Embryonic facial prominence (tissue), 1 donor: ENCODE data around the gene RPS6KA3.
"Not testable (repeated sequence)": the region's sequence is repeated elsewhere in the genome, so short reads cannot be mapped to it uniquely, and the experiment has no call there.

ENCODE experiments used
- DNase-seq: peaks from one replicate; pipeline ENCODE4 v3.0.0-alpha.2; 2016; ENCODE audit errors: extremely low spot score

The RPS6KA3 gene

DNA sequence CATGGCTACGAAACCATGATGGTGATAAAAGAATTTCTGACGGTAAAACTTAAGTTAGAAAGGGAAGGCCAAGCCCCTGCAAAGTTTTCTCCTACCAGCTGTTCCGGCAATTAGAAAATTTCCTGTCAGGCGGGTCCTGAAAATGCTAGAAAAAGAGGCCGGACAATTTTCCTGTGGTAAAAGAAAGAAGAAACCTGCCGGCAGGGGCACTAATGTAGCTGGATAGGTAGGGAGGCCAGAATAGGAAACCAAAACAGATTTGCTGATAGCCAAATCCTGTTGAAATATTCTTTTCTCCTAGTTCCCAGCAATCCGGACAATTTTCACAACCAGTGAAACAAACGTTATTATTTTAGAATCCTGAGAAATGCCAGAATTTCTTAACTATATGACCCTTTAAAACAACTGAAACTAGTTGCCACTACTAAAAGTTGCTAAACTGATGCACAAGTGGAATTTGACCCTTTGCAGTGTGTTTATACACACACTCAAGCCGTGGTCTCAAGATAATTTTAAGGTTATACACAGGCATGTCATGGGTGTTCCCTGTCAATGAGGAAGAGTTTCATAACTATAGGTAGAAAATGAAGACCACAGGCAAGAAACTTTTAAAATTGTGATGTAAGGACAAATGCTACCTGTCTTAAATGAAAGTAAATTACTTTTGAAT is 47.7 kb downstream of the RPS6KA3 start:
- DNase-seq = no peak

DNA sequence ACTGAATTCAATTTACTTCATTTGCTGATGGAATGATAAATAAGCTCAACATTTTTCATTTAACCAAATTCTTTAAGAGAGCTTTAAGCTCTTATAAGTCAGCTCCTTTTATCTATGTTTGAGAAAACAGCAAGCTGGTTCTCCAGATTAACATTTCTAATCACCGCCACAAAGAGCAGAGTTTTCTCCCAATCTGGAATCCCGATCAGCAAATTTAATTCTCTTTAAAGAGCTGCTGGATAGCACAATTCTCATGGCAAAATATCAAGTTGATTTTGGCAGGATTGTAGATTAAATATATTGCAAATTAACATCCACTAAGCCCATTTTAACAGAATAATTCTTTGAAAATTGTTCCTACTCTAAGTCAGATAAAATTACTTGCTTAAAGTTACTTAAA is 48.8 kb downstream of the RPS6KA3 start:
- no peak for DNase-seq

- no peak for DNase-seq
These were observed 49.4 kb downstream of the RPS6KA3 start for GRCh38 chrX:20217271-20217670.

DNA sequence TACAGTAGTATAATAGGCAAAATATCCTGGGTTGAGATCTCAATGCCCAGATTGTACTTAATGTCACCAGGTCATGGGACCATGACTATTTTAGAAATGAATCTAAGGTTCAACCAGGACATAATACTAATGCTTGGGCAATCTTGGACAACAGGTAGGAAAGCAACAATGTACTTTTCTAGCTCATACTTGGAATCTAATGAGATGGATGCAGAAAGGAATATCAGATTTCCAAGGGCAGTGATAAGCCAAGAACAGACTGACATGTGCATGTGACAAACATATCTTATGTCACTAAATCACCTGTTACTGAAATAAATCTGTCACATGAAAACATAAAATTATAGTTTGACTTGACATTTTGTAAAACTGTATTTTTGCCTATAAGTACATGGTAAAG is 51.1 kb downstream of the RPS6KA3 start:
- DNase-seq = no peak

- no peak for DNase-seq
These were observed 54.1 kb downstream of the RPS6KA3 start for GRCh38 chrX:20212486-20213089.

- no peak for DNase-seq
These were observed 55.4 kb downstream of the RPS6KA3 start for GRCh38 chrX:20211261-20211786.

DNA sequence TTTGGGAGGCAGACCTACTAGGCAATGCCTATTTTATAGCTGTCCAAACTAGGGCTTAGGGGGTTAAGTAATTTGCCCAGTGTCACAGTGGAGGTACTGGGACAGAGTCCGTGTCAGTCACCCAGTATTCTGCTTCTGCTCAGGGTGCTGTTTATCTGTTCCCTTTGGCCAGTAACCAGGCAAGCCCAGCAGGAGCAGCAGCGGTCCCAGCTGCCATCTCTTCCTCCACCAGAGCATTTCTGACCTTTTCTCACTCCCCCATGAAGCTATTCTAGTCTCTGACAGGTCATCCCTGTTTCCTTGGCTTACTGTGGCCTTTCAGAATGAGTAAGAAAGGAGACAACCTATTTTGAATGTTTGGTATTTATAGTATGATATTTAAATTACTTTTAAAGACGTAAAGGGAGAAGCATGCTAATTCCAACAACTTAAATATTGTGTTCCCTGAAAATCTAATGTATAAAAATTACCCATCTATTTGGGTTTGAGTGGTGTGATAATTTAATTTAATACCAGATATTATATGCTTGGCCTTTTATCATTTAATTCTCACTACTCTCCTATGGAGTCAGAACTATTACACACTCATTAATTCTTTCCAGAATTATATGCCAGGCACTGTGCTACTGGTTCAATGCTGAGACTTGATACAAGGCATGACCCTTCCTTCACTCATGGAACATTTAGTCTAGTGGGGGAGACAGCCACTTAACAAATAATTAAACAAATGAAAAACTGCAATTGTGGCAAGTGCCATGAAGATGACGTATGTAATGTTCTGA is 60.6 kb downstream of the RPS6KA3 start:
- no peak for DNase-seq

DNA sequence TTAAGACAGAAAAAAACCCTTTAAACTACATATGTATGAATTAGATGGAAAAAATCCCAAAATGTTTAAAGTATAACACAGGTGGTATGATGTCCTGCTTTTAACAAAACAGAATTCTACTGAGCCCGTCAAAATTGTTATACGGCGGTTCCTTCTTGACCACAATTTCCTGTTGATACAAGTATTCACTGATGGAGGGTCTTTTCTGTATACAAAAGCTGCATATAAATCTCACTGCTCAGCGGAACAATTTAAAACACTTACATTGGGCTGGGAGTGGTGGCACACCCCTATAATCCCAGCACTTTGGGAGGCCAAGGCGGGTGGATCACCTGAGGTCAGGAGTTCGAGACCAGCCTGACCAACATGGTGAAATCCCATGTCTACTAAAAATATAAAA is 62.4 kb downstream of the RPS6KA3 start:
- DNase-seq = no peak

DNA sequence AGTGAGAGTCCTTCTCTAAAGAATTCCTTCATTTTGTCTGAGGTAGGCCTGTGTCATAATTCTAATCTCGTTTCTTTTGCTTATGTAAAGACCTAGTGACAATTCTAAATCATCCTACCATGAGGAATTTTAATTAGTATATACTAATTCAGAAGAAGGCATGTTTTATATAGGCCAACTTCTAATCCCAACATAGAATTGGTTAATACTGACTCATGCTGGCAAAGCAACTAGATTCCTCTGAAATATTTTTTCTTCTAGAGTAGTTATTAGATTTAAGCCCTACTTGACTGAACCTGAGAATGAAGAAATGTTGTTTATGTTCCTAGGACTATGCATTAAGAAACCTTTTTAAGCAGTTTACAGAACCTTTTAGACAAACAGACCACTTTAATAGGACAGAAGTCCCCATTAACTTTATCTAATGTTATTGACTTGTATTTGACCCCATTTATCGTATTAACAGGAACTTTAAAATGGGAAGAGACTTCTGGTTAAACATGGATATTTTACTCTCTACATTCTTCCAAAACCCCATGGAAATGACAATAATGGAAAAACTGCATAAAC is 69.0 kb downstream of the RPS6KA3 start:
- DNase-seq = no peak

- no peak for DNase-seq
These were observed 77.5 kb downstream of the RPS6KA3 start for GRCh38 chrX:20189171-20189570.

GRCh38 chrX:20181598-20182329 is 84.9 kb downstream of the RPS6KA3 start:
- DNase-seq = no peak

- no peak for DNase-seq
These were observed 89.6 kb downstream of the RPS6KA3 start for GRCh38 chrX:20177093-20177492.

GRCh38 chrX:20173856-20174255 is 92.9 kb downstream of the RPS6KA3 start:
- DNase-seq = no peak

GRCh38 chrX:20173313-20173712 is 93.4 kb downstream of the RPS6KA3 start:
- DNase-seq = no peak

- DNase-seq = no peak
These were observed 94.8 kb downstream of the RPS6KA3 start for GRCh38 chrX:20171887-20172286.

- DNase-seq = not testable (repeated sequence)
These were observed 104.2 kb downstream of the RPS6KA3 start for GRCh38 chrX:20162516-20162915.

DNA sequence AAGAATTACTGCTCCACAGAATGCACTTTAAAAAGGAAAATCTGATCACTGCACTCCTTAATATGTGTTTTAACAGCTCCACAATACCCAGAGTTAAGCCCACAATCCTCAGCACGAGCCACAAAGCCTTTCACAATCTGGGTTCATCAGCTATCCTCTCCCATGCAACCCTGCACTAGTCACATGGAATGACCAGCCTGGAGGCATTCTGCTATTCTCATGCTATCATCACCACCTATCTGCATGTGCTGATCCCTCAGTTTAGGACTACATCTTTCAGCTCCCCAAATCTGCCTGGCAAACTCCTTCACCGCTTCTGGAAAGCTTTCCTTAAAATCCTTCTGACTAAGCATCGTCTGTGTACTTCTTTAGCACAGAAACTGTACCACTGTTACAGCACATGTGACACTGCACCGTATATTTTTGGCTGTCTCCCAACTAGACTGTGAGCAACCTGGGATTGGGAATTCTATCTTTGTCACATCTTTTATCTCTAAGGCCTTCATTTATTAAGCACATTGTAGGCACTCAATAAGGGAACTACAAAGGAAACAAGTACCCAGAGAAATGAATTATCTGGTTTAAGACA is 106.8 kb downstream of the RPS6KA3 start:
- DNase-seq = no peak

GRCh38 chrX:20151689-20152088 is 115.0 kb downstream of the RPS6KA3 start:
- no peak for DNase-seq

DNA sequence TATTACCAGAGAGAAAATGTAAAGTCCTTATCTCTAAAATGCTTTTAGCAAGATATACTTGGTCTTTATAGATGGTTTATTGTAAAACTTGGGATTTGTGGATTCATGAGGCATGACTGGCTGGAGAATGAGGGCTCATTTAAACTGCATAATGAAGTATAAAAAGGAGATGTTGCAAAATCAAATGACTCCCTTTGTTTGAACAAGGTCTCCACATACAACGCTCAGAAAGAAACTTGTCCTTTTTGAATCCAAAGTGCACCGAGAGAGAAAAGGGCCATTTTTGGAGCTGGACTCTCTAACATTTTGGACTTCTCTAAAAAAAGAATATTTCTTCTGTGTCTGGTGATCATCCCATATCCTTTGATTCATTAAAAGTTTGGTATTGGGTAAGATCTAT is 117.4 kb downstream of the RPS6KA3 start:
- DNase-seq = no peak

- no peak for DNase-seq
These were observed 119.1 kb downstream of the RPS6KA3 start for GRCh38 chrX:20147561-20147960.

DNA sequence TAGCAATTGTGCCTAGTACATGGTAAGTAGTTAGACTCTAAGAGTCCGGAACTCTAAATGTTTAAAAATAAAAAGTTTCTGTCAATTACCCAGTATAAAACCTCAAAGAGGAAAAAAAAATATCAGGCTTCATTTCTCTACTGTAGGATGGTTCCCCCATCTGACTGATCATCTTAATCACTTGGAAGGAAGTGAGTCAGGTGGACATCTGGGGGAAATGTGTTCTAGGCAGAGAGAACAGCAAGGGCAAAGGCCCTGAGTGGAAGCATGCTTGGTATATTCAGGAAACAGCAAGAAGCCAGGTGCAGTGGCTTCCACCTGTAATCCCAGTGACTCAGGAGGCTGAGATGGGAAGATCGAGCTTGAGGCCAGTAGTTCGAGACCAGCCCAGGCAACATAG is 122.2 kb downstream of the RPS6KA3 start:
- no peak for DNase-seq
